WTC11 (cell line): ENCODE results near the gene DLL1. TPM values are rescaled to one million over a fixed set of nuclear protein-coding genes. Genes with fewer than 3 reads are reported as not detected.

Source experiments
- ATAC-seq: fragments of 200-7000 bp; cut with Tn5 transposase; 2 replicates; pipeline ENCODE4 v1.10.0; 2021; ENCODE audit warnings: mild to moderate bottlenecking, moderate library complexity
- CTCF ChIA-PET: fragments of 300-600 bp; sonication (Branson Sonifier 250); formaldehyde crosslinking; loops from one replicate; lab custom pipeline; 2021; ENCODE audit warnings: antibody characterized with exemption; lab: Charles Lee
- POLR2A ChIA-PET: fragments of 350-600 bp; sonication (Branson Sonifier 250); formaldehyde crosslinking; loops from one replicate; lab custom pipeline; 2021; ENCODE audit warnings: antibody characterized with exemption; lab: Charles Lee
- DNase-seq: peaks from one replicate; pipeline ENCODE4 v3.0.0; 2021; ENCODE audit warnings: low spot score
- H3K27ac Mint-ChIP-seq: 2 replicates; pipeline ENCODE4 v1.8.0; 2021; ENCODE audit warnings: mixed read lengths
- H3K27me3 Mint-ChIP-seq: 2 replicates; pipeline ENCODE4 v1.8.0; 2021; ENCODE audit warnings: low read depth, mild to moderate bottlenecking, moderate library complexity, mixed read lengths
- H3K36me3 Mint-ChIP-seq: 2 replicates; pipeline ENCODE4 v1.8.0; 2021; ENCODE audit warnings: mixed read lengths
- H3K4me1 Mint-ChIP-seq: 2 replicates; pipeline ENCODE4 v1.8.0; 2022; ENCODE audit warnings: mixed read lengths
- H3K4me3 Mint-ChIP-seq: 2 replicates; pipeline ENCODE4 v1.8.0; 2021; ENCODE audit warnings: mild to moderate bottlenecking, moderate library complexity, mixed read lengths
- H3K9me3 Mint-ChIP-seq: 2 replicates; pipeline ENCODE4 v1.8.0; 2021; ENCODE audit warnings: mixed read lengths
- CREM ChIP-seq: sonication (generic); formaldehyde crosslinking; IDR thresholded peaks from 2 replicates; pipeline ENCODE4 v1.8.1; 2022; ENCODE audit warnings: mild to moderate bottlenecking, missing genetic modification reagents, moderate library complexity
- FOXK1 ChIP-seq: sonication (generic); formaldehyde crosslinking; IDR thresholded peaks from 2 replicates; pipeline ENCODE4 v1.8.0; 2022; ENCODE audit warnings: mild to moderate bottlenecking, moderate library complexity, missing genetic modification reagents
- IRF2 ChIP-seq: sonication (generic); formaldehyde crosslinking; IDR thresholded peaks from 2 replicates; pipeline ENCODE4 v1.8.0; 2022; ENCODE audit warnings: low read depth, missing genetic modification reagents, borderline replicate concordance
- OVOL2 ChIP-seq: fragments of 250-450 bp; sonication (Bioruptor Pico); IDR thresholded peaks from 2 replicates; pipeline ENCODE4 v1.9.0; 2021; ENCODE audit warnings: mild to moderate bottlenecking, borderline replicate concordance
- PRRX2 ChIP-seq: fragments of 250-450 bp; sonication (Bioruptor Pico); IDR thresholded peaks from 2 replicates; pipeline ENCODE4 v1.8.0; 2021; ENCODE audit warnings: mild to moderate bottlenecking
- RELA ChIP-seq: sonication (generic); formaldehyde crosslinking; IDR thresholded peaks from 2 replicates; pipeline ENCODE4 v1.8.1; 2022; ENCODE audit warnings: missing genetic modification reagents, mild to moderate bottlenecking, borderline replicate concordance
- SP1 ChIP-seq: sonication (generic); formaldehyde crosslinking; conservative IDR thresholded peaks from 2 replicates; pipeline ENCODE4 v1.8.1; 2022; ENCODE audit warnings: missing genetic modification reagents
- TEAD4 ChIP-seq: sonication (generic); formaldehyde crosslinking; IDR thresholded peaks from 2 replicates; pipeline ENCODE4 v1.8.0; 2022; ENCODE audit warnings: mild to moderate bottlenecking, missing genetic modification reagents
- TP53 ChIP-seq: sonication (generic); formaldehyde crosslinking; IDR thresholded peaks from 2 replicates; pipeline ENCODE4 v1.8.1; 2023; ENCODE audit warnings: mild to moderate bottlenecking, missing genetic modification reagents
- ZMAT4 ChIP-seq: fragments of 250-450 bp; sonication (Bioruptor Pico); IDR thresholded peaks from 2 replicates; pipeline ENCODE4 v1.9.0; 2021; ENCODE audit warnings: mild to moderate bottlenecking
- ZNF232 ChIP-seq: sonication (generic); formaldehyde crosslinking; IDR thresholded peaks from 2 replicates; pipeline ENCODE4 v1.8.0; 2022; ENCODE audit warnings: mild to moderate bottlenecking, missing genetic modification reagents
- ZNF281 ChIP-seq: sonication (generic); formaldehyde crosslinking; IDR thresholded peaks from 2 replicates; pipeline ENCODE4 v1.8.0; 2023; ENCODE audit warnings: mild to moderate bottlenecking, missing genetic modification reagents
- ZNF416 ChIP-seq: fragments of 250-450 bp; sonication (Bioruptor Pico); IDR thresholded peaks from 2 replicates; pipeline ENCODE4 v1.9.0; 2021; ENCODE audit warnings: mild to moderate bottlenecking, inconsistent platforms
- total RNA-seq: library from RNA; stranded (reverse); gene quantifications from 3 replicates; pipeline ENCODE4 v1.2.3, GENCODE V29; 2021
- TF ChIP-seq, protein P1 (sequence below): fragments of 250-450 bp; sonication (Bioruptor Pico); conservative IDR thresholded peaks from 2 replicates; pipeline ENCODE4 v1.9.0; 2021; ENCODE audit warnings: mild to moderate bottlenecking
- TF ChIP-seq, protein P2 (sequence below): sonication (generic); formaldehyde crosslinking; conservative IDR thresholded peaks from 2 replicates; pipeline ENCODE4 v1.8.1; 2023; ENCODE audit warnings: mild to moderate bottlenecking, low read depth, missing genetic modification reagents, moderate library complexity
- TF ChIP-seq, protein P3 (sequence below): sonication (generic); formaldehyde crosslinking; IDR thresholded peaks from 2 replicates; pipeline ENCODE4 v1.8.0; 2022; ENCODE audit warnings: mild to moderate bottlenecking, missing genetic modification reagents
- TF ChIP-seq, protein P4 (sequence below): sonication (generic); formaldehyde crosslinking; IDR thresholded peaks from 2 replicates; pipeline ENCODE4 v1.8.0; 2023; ENCODE audit warnings: missing genetic modification reagents, mild to moderate bottlenecking, borderline replicate concordance
- TF ChIP-seq, protein P5 (sequence below): fragments of 250-450 bp; sonication (Bioruptor Pico); IDR thresholded peaks from 2 replicates; pipeline ENCODE4 v1.8.0; 2021; ENCODE audit warnings: mild to moderate bottlenecking
- TF ChIP-seq, protein P6 (sequence below): sonication (generic); formaldehyde crosslinking; IDR thresholded peaks from 2 replicates; pipeline ENCODE4 v1.8.1; 2023; ENCODE audit warnings: mild to moderate bottlenecking, missing genetic modification reagents

The DLL1 gene
- total RNA-seq, 1 experiment from 2014 or later: 25.3 TPM

GRCh38 chr6:170313716-170314295 lies 22.9 kb upstream of the DLL1 start:
- TF ChIP-seq CREM (CRISPR knock-in tag) (no peak), TP53 (no peak), OVOL2 (no peak), ZNF416 (CRISPR knock-in tag) (no peak), ZNF281 (CRISPR knock-in tag) (no peak), SP1 (CRISPR knock-in tag) (no peak), TEAD4 (no peak), FOXK1 (CRISPR knock-in tag) (no peak), ZMAT4 (CRISPR knock-in tag) (no peak), ZNF232 (no peak), IRF2 (CRISPR knock-in tag) (no peak), RELA (CRISPR knock-in tag) (no peak), PRRX2 (CRISPR knock-in tag) (no peak)
- TF ChIP-seq, protein P1, sequence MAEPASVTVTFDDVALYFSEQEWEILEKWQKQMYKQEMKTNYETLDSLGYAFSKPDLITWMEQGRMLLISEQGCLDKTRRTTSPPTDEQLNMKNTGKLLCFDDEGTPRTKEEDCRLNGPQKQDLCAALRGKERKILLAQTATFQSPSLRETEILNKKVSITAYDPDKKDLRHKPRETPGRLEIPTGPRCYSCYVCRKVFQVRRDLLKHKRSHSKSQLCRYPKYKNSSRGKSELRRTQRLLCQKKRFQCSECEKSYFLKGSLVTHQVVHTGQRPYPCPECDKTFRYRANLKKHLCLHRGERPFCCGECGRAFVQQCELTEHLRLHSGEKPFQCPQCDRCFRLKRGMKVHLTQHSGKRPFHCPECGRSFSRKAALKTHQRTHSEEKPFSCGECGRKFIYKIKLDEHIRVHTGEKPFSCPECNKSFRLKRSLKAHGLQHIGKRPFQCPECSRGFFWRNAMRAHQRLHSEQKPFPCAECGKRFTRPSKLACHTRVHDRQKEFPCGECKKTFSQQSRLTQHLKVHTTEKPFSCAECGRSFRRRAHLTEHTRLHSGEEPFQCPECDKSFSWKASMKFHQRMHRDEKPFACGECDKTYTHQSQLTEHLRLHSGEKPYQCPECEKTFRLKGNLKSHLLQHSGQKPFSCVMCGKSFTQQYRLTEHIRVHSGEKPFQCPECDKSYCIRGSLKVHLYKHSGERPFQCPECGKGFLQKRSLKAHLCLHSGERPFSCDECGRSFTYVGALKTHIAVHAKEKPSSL (CRISPR knock-in tag): no peak
- TF ChIP-seq, protein P2, sequence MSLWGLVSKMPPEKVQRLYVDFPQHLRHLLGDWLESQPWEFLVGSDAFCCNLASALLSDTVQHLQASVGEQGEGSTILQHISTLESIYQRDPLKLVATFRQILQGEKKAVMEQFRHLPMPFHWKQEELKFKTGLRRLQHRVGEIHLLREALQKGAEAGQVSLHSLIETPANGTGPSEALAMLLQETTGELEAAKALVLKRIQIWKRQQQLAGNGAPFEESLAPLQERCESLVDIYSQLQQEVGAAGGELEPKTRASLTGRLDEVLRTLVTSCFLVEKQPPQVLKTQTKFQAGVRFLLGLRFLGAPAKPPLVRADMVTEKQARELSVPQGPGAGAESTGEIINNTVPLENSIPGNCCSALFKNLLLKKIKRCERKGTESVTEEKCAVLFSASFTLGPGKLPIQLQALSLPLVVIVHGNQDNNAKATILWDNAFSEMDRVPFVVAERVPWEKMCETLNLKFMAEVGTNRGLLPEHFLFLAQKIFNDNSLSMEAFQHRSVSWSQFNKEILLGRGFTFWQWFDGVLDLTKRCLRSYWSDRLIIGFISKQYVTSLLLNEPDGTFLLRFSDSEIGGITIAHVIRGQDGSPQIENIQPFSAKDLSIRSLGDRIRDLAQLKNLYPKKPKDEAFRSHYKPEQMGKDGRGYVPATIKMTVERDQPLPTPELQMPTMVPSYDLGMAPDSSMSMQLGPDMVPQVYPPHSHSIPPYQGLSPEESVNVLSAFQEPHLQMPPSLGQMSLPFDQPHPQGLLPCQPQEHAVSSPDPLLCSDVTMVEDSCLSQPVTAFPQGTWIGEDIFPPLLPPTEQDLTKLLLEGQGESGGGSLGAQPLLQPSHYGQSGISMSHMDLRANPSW: no peak
- TF ChIP-seq, protein P3, sequence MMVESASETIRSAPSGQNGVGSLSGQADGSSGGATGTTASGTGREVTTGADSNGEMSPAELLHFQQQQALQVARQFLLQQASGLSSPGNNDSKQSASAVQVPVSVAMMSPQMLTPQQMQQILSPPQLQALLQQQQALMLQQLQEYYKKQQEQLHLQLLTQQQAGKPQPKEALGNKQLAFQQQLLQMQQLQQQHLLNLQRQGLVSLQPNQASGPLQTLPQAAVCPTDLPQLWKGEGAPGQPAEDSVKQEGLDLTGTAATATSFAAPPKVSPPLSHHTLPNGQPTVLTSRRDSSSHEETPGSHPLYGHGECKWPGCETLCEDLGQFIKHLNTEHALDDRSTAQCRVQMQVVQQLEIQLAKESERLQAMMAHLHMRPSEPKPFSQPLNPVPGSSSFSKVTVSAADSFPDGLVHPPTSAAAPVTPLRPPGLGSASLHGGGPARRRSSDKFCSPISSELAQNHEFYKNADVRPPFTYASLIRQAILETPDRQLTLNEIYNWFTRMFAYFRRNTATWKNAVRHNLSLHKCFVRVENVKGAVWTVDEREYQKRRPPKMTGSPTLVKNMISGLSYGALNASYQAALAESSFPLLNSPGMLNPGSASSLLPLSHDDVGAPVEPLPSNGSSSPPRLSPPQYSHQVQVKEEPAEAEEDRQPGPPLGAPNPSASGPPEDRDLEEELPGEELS (CRISPR knock-in tag): no peak
- TF ChIP-seq, protein P4, sequence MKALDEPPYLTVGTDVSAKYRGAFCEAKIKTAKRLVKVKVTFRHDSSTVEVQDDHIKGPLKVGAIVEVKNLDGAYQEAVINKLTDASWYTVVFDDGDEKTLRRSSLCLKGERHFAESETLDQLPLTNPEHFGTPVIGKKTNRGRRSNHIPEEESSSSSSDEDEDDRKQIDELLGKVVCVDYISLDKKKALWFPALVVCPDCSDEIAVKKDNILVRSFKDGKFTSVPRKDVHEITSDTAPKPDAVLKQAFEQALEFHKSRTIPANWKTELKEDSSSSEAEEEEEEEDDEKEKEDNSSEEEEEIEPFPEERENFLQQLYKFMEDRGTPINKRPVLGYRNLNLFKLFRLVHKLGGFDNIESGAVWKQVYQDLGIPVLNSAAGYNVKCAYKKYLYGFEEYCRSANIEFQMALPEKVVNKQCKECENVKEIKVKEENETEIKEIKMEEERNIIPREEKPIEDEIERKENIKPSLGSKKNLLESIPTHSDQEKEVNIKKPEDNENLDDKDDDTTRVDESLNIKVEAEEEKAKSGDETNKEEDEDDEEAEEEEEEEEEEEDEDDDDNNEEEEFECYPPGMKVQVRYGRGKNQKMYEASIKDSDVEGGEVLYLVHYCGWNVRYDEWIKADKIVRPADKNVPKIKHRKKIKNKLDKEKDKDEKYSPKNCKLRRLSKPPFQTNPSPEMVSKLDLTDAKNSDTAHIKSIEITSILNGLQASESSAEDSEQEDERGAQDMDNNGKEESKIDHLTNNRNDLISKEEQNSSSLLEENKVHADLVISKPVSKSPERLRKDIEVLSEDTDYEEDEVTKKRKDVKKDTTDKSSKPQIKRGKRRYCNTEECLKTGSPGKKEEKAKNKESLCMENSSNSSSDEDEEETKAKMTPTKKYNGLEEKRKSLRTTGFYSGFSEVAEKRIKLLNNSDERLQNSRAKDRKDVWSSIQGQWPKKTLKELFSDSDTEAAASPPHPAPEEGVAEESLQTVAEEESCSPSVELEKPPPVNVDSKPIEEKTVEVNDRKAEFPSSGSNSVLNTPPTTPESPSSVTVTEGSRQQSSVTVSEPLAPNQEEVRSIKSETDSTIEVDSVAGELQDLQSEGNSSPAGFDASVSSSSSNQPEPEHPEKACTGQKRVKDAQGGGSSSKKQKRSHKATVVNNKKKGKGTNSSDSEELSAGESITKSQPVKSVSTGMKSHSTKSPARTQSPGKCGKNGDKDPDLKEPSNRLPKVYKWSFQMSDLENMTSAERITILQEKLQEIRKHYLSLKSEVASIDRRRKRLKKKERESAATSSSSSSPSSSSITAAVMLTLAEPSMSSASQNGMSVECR (CRISPR knock-in tag): no peak
- TF ChIP-seq, protein P5, sequence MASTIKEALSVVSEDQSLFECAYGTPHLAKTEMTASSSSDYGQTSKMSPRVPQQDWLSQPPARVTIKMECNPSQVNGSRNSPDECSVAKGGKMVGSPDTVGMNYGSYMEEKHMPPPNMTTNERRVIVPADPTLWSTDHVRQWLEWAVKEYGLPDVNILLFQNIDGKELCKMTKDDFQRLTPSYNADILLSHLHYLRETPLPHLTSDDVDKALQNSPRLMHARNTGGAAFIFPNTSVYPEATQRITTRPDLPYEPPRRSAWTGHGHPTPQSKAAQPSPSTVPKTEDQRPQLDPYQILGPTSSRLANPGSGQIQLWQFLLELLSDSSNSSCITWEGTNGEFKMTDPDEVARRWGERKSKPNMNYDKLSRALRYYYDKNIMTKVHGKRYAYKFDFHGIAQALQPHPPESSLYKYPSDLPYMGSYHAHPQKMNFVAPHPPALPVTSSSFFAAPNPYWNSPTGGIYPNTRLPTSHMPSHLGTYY: no peak
- TF ChIP-seq, protein P6, sequence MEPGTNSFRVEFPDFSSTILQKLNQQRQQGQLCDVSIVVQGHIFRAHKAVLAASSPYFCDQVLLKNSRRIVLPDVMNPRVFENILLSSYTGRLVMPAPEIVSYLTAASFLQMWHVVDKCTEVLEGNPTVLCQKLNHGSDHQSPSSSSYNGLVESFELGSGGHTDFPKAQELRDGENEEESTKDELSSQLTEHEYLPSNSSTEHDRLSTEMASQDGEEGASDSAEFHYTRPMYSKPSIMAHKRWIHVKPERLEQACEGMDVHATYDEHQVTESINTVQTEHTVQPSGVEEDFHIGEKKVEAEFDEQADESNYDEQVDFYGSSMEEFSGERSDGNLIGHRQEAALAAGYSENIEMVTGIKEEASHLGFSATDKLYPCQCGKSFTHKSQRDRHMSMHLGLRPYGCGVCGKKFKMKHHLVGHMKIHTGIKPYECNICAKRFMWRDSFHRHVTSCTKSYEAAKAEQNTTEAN (CRISPR knock-in tag): no peak
- H3K4me1 Mint-ChIP-seq: peaks cover 22% of the 10 kb centered on the region
- POLR2A ChIA-PET: interaction anchor here (1.1 kb wide), 1 partner anchor 206 kb away, joined by 3 read pairs; no protein-coding TSS in a partner anchor
- no peaks in the 10 kb centered on the region for H3K9me3 Mint-ChIP-seq
- ATAC-seq (peak; percentile 88), DNase-seq (no peak)
- H3K27ac Mint-ChIP-seq: peak overlapping the region; percentile 21
- CTCF ChIA-PET: interaction anchor here (0.8 to 1.3 kb wide), 3 partner anchors 23 to 482 kb away, joined by 3 to 5 read pairs (median 4); partner anchors contain the start of gene DLL1
- H3K27me3 Mint-ChIP-seq: no peaks in the 10 kb centered on the region
- H3K4me3 Mint-ChIP-seq: no peak overlapping the region
- H3K36me3 Mint-ChIP-seq: peaks cover 16% of the 10 kb centered on the region
